Gastroesophageal sphincter (tissue), 4 donors: ENCODE measurements around the gene IMMP2L. TPM values are rescaled to one million over a fixed set of nuclear protein-coding genes. Genes with fewer than 3 reads are reported as not detected.

Experiments used
- ATAC-seq: fragments of 150-250 bp; one replicate; pipeline ENCODE4 v1.9.1; 2016; ENCODE audit warnings: mild to moderate bottlenecking, moderate library complexity
- H3K27ac ChIP-seq, 4 donors: fragments of 200-600 bp; sonication (generic) in 3 of 4; 1 replicate in 3 of 4; 2 replicates in 1 of 4; pipeline ENCODE4 v1.5.1; 2016 to 2019
- H3K27me3 ChIP-seq: fragments of 200-600 bp; sonication (generic); one replicate; pipeline ENCODE4 v1.5.1; 2019
- H3K36me3 ChIP-seq, 2 donors: fragments of 200-600 bp; sonication (generic); one replicate each; pipeline ENCODE4 v1.5.1; 2019; ENCODE audit warnings: control low read depth in 1 of 2
- H3K4me1 ChIP-seq, 3 donors: fragments of 200-600 bp; sonication (generic); 1 replicate in 2 of 3; 2 replicates in 1 of 3; pipeline ENCODE4 v1.5.1; 2016 to 2019; ENCODE audit warnings: control low read depth in 2 of 3
- H3K4me3 ChIP-seq, 2 donors: fragments of 200-600 bp; sonication (generic); one replicate each; pipeline ENCODE4 v1.5.1; 2019; ENCODE audit warnings: mild to moderate bottlenecking in 1 of 2, moderate library complexity in 1 of 2
- H3K9me3 ChIP-seq, 3 donors: fragments of 200-600 bp; sonication (generic); one replicate each; pipeline ENCODE4 v1.5.1; 2017 to 2019; ENCODE audit warnings: control low read depth in 2 of 3
- EP300 ChIP-seq: sonication (generic); formaldehyde crosslinking; IDR thresholded peaks from one replicate; pipeline ENCODE4 v1.6.1; 2017; ENCODE audit warnings: antibody characterized with exemption, mild to moderate bottlenecking
- POLR2A ChIP-seq, 2 donors: fragments of 450-650 bp; IDR thresholded peaks; one replicate each; pipeline ENCODE4 v1.6.1; 2017; ENCODE audit warnings: antibody characterized with exemption in 2 of 2, mild to moderate bottlenecking in 2 of 2, moderate library complexity in 1 of 2
- POLR2AphosphoS5 ChIP-seq: sonication (generic); formaldehyde crosslinking; IDR thresholded peaks from one replicate; pipeline ENCODE4 v1.6.1; 2017; ENCODE audit warnings: antibody characterized with exemption
- WGBS, 2 donors: methylation state at CpG; one replicate each; pipeline ENCODE4 v1.1.5; 2018; ENCODE audit warnings: low coverage in 1 of 2; 5-methylcytosine and 5-hydroxymethylcytosine counted together
- total RNA-seq, 4 donors: library from RNA; depleted of rRNA; stranded (reverse); fragments of >200 nt; gene quantifications; one replicate each; pipeline ENCODE4 v1.1.0, GENCODE V29; 2016
- TF ChIP-seq, protein P1 (sequence below), 4 experiments: fragments of 200-600 bp in 2 of 4; fragments of 450-650 bp in 2 of 4; sonication (generic) in 1 of 4; IDR thresholded peaks; one replicate each; pipeline ENCODE4 v1.5.1; 2017 to 2019; ENCODE audit warnings: antibody characterized with exemption in 4 of 4, mild to moderate bottlenecking in 2 of 4, moderate library complexity in 2 of 4

IMMP2L gene
- total RNA-seq, 4 donors from 2014 or later: 13.6 to 38.5 (median 30.1) TPM

DNA sequence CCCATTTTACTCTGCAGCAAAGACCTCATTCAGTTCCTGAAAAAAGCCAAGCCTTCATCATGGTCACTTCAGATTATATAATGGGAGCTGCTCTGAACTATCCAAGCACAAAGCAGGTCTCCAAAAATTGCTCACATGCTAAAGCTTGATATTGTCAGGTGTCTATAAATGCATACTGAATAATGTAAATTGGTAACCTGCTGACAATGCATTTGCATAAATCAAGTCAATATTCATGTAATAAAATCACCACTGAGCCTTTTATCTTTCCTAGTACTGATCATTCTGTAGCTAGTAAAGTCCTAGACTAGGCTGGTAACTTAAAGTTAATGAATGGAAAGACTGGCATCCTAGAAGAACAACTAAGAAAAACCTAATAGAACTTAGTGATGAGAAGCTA, 188.3 kb downstream of the IMMP2L start:
- H3K4me3 ChIP-seq: no peak overlapping the region
- no peaks in the 10 kb centered on the region for H3K36me3 ChIP-seq
- H3K9me3 ChIP-seq: no peaks in the 10 kb centered on the region
- H3K27ac ChIP-seq: no peak overlapping the region
- no peaks in the 10 kb centered on the region for H3K27me3 ChIP-seq
- H3K4me1 ChIP-seq: no peaks in the 10 kb centered on the region
- no peak for ATAC-seq
- TF ChIP-seq EP300 (no peak), POLR2AphosphoS5 (no peak), POLR2A (IDR thresholded peaks at IDR 0.05) (no peak)
- TF ChIP-seq, protein P1, sequence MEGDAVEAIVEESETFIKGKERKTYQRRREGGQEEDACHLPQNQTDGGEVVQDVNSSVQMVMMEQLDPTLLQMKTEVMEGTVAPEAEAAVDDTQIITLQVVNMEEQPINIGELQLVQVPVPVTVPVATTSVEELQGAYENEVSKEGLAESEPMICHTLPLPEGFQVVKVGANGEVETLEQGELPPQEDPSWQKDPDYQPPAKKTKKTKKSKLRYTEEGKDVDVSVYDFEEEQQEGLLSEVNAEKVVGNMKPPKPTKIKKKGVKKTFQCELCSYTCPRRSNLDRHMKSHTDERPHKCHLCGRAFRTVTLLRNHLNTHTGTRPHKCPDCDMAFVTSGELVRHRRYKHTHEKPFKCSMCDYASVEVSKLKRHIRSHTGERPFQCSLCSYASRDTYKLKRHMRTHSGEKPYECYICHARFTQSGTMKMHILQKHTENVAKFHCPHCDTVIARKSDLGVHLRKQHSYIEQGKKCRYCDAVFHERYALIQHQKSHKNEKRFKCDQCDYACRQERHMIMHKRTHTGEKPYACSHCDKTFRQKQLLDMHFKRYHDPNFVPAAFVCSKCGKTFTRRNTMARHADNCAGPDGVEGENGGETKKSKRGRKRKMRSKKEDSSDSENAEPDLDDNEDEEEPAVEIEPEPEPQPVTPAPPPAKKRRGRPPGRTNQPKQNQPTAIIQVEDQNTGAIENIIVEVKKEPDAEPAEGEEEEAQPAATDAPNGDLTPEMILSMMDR (IDR thresholded peaks at IDR 0.05): no peak

DNA sequence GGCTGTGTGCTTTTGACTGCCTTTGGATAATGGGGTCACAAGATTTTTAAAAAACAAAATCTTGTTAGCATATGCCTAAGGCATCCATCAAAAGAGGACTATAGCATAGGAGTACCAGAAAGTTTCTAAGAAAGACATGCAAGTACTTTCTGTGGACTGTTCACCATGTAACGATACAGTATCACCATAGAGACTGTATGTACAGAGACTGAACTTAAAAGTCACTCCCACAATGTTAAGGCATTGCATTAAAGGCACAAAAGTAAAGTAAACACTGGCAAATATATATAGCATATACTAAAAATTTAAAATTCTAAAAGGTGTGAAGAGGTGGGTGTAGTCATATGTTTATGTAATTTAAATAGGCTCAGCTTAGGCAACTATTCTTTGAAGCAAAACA, 190.9 kb downstream of the IMMP2L start:
- Histone ChIP-seq H3K27ac (no peak overlapping the region), H3K4me3 (no peak overlapping the region), H3K36me3 (no peaks in the 10 kb centered on the region), H3K27me3 (no peaks in the 10 kb centered on the region), H3K4me1 (no peaks in the 10 kb centered on the region), H3K9me3 (no peaks in the 10 kb centered on the region)
- ATAC-seq: no peak
- WGBS, 2 donors: 100% methylated on average over 1 of the region's 1 CpG
- TF ChIP-seq, protein P1 (IDR thresholded peaks at IDR 0.05): no peak
- TF ChIP-seq POLR2A (IDR thresholded peaks at IDR 0.05): no peak
- no peak for TF ChIP-seq EP300
- TF ChIP-seq POLR2AphosphoS5: no peak

DNA sequence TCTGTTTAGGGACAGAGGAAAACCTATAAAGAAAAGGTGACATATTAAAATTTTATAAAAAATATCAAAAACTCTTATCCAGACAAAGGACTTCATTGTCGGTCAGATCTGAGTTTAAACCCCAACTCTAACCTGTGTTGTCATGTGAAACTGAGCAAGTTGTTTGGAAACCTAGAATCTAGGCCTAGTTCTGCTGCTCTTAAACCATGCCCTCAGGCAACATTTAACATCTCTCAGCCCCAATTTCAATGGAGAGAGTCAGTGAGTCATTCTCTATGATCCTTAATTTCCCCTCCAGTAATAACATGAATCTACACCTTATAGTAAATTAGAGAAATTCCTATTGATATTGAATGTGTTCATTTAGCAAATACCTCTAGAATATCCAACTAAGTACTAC, 192.3 kb downstream of the IMMP2L start:
- TF ChIP-seq POLR2AphosphoS5: no peak
- no peak for TF ChIP-seq EP300
- TF ChIP-seq POLR2A (IDR thresholded peaks at IDR 0.05): no peak
- TF ChIP-seq, protein P1 (IDR thresholded peaks at IDR 0.05): no peak
- Histone ChIP-seq H3K4me1 (no peaks in the 10 kb centered on the region), H3K4me3 (no peak overlapping the region), H3K9me3 (no peaks in the 10 kb centered on the region), H3K27ac (no peak overlapping the region), H3K36me3 (no peaks in the 10 kb centered on the region), H3K27me3 (no peaks in the 10 kb centered on the region)
- 91% methylated on average over 1 of the region's 1 CpG; no CpG with 5 or more reads in 1 of the 2 donors for WGBS, 2 donors
- no peak for ATAC-seq

DNA sequence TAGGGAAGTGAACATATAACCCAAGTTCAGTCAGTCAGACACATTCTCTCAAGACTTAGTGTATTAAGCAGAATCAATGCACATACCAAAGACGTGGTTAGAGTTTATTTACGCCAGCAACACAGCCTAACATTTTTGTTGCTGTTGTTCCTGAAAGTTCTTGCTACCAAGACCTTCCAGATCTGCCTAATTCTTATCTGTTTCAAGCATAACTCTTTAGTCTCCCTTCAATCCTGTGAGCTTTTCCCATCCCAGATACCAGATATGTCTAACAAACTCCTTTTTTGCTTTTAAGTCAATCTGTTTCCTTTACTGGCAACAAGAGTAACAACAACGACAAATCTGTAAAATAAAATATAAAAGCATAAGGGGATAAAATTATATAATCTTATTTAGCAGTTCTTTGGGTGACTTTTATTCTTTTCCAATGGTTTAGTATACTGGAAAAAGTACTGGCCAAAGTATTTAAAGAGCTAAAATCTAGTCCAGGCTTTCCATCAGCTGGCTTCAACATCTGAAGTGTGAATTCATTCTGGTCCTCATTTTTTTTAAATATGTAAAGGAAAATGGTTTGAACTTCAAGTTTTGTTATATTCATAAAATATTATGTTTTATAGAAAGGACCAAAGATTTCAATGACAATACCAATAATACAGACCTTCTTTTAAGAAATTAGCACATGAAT, 193.8 kb downstream of the IMMP2L start:
- no peak for TF ChIP-seq POLR2AphosphoS5
- TF ChIP-seq, protein P1 (IDR thresholded peaks at IDR 0.05): no peak
- H3K9me3 ChIP-seq: no peaks in the 10 kb centered on the region
- no peak for ATAC-seq
- no peaks in the 10 kb centered on the region for H3K36me3 ChIP-seq
- no peaks in the 10 kb centered on the region for H3K27me3 ChIP-seq
- H3K4me3 ChIP-seq: no peak overlapping the region
- WGBS, 2 donors: 78 to 98% methylated on average over 1 to 3 of the region's 3 CpGs
- peaks cover 0 to 3% (median 0%) of the 10 kb centered on the region in 3 donors for H3K4me1 ChIP-seq
- H3K27ac ChIP-seq: no peak overlapping the region

DNA sequence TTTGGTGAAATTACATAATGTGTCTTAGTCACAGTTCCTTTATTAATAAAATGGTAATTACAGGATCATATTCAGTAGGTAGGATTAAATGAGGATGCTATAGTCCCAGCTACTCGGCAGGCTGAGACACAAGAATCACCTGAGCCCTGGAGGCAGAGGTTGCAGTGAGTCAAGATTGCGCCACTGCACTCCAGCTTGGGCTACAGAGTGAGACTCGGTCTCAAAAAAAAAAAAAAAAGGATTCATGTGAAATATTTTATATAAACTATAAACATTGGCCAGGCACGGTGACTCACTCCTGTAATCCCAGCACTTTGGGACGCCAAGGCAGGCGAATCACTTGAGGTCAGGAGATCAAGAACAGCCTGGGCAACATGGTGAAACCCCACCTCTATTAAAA, 197.9 kb downstream of the IMMP2L start:
- Histone ChIP-seq H3K4me1 (peaks cover 0 to 13% (median 0%) of the 10 kb centered on the region in 3 donors), H3K9me3 (no peaks in the 10 kb centered on the region), H3K4me3 (no peak overlapping the region), H3K27me3 (no peaks in the 10 kb centered on the region), H3K36me3 (no peaks in the 10 kb centered on the region), H3K27ac (no peak overlapping the region)
- no peak for ATAC-seq
- WGBS, 2 donors: 77 to 78% methylated on average over 6 of the region's 6 CpGs
- TF ChIP-seq POLR2A (IDR thresholded peaks at IDR 0.05) (no peak), EP300 (no peak), POLR2AphosphoS5 (no peak)
- TF ChIP-seq, protein P1 (IDR thresholded peaks at IDR 0.05): no peak
